ENCODE measurements around the gene TBL3.

Gene TBL3

GRCh38 chr16:1984347-1985225 is 12.7 kb downstream of the TBL3 start:
- no peak for DNase-seq

GRCh38 chr16:1985466-1986150 is 13.8 kb downstream of the TBL3 start:
- no peak for DNase-seq

GRCh38 chr16:1987198-1987597 is 15.3 kb downstream of the TBL3 start:
- no peak for DNase-seq

GRCh38 chr16:1989209-1990100 is 17.6 kb downstream of the TBL3 start, which contains the start of gene SYNGR3:
Gene SYNGR3 (plus strand): TSS chr16:1989970. CDS start chr16:1990103, 133 bp downstream.
- no peak for DNase-seq

GRCh38 chr16:1990101-1990350 is 18.2 kb downstream of the TBL3 start:
- no peak for DNase-seq

GRCh38 chr16:1990351-1991134 is 18.7 kb downstream of the TBL3 start:
- no peak for DNase-seq

- DNase-seq, result no peak
These were observed 19.3 kb downstream of the TBL3 start for GRCh38 chr16:1991135-1991551.

GRCh38 chr16:1991588-1991947 is 19.7 kb downstream of the TBL3 start:
- DNase-seq, result no peak

- peak; percentile 52 for DNase-seq
These were observed 20.3 kb downstream of the TBL3 start for GRCh38 chr16:1991948-1992703.

GRCh38 chr16:1992704-1993317 is 21.0 kb downstream of the TBL3 start:
- no peak for DNase-seq

- DNase-seq, result no peak
These were observed 21.9 kb downstream of the TBL3 start for GRCh38 chr16:1993731-1994131.

GRCh38 chr16:1997494-1998359 is 25.9 kb downstream of the TBL3 start:
- DNase-seq, result no peak

- DNase-seq, result no peak
These were observed 26.5 kb downstream of the TBL3 start for GRCh38 chr16:1998360-1998835.

GRCh38 chr16:1998852-1999801 is 27.3 kb downstream of the TBL3 start:
- no peak for DNase-seq

GRCh38 chr16:1999866-2000514 is 28.1 kb downstream of the TBL3 start:
- DNase-seq, result no peak

- DNase-seq, result no peak
These were observed 29.2 kb downstream of the TBL3 start for GRCh38 chr16:2001035-2001434.

- no peak for DNase-seq
These were observed 29.9 kb downstream of the TBL3 start for GRCh38 chr16:2001456-2002355.
